PC-9 (cell line): ENCODE data around the gene PAX4. TPM values are rescaled to one million over a fixed set of nuclear protein-coding genes. Genes with fewer than 3 reads are reported as not detected.

Experiments used
- BruUV-seq: library from RNA; stranded (reverse); fragments of 400-500 nt; replicated peaks from 2 replicates; lab custom pipeline; 2021; lab: Mats Ljungman, UMichigan
- CTCF ChIA-PET: fragments of 300-600 bp; sonication (Branson Sonifier 250); formaldehyde crosslinking; loops from one replicate; lab custom pipeline; 2022; ENCODE audit warnings: antibody characterized with exemption; lab: Charles Lee
- POLR2A ChIA-PET: fragments of 300-600 bp; sonication (Branson Sonifier 250); formaldehyde crosslinking; loops from one replicate; lab custom pipeline; 2022; ENCODE audit warnings: antibody characterized with exemption; ENCODE audit not compliant: unreplicated experiment; lab: Charles Lee
- DNase-seq, 2 experiments: peaks; one replicate each; pipeline versions ENCODE4 v3.0.0 to v3.0.0-alpha.2; 2015 to 2022; ENCODE audit warnings: mixed read lengths in 1 of 2
- H2AFZ ChIP-seq: fragments of 200-600 bp; sonication (generic); 2 replicates; pipeline ENCODE4 v1.8.1; 2017; ENCODE audit warnings: antibody characterized with exemption
- H3F3A ChIP-seq: fragments of 200-600 bp; sonication (generic); 2 replicates; pipeline ENCODE4 v1.8.1; 2017; ENCODE audit warnings: antibody characterized with exemption, mild to moderate bottlenecking, low read depth; ENCODE audit not compliant: insufficient read depth
- H3K27ac ChIP-seq: fragments of 200-600 bp; sonication (generic); 2 replicates; pipeline ENCODE4 v1.6.1; 2016; ENCODE audit warnings: mixed run types
- H3K27me3 ChIP-seq: fragments of 200-600 bp; sonication (generic); 2 replicates; pipeline ENCODE4 v1.6.1; 2016; ENCODE audit warnings: low read depth, mixed run types; ENCODE audit not compliant: insufficient read depth
- H3K36me3 ChIP-seq: fragments of 200-600 bp; sonication (generic); 2 replicates; pipeline ENCODE4 v1.6.1; 2016; ENCODE audit warnings: low read depth, mixed run types
- H3K4me1 ChIP-seq: fragments of 200-600 bp; sonication (generic); replicated peaks from 2 replicates; pipeline ENCODE4 v1.6.1; 2016; ENCODE audit warnings: mixed run types; ENCODE audit not compliant: insufficient read depth
- H3K4me2 ChIP-seq: fragments of 200-600 bp; sonication (generic); 2 replicates; pipeline ENCODE4 v1.6.1; 2017; ENCODE audit warnings: mixed run types
- H3K4me3 ChIP-seq: fragments of 200-600 bp; sonication (generic); 2 replicates; pipeline ENCODE4 v1.6.1; 2016; ENCODE audit warnings: mixed run types
- H3K79me2 ChIP-seq: fragments of 200-600 bp; sonication (generic); 2 replicates; pipeline ENCODE4 v1.6.1; 2017; ENCODE audit warnings: low read depth, mixed run types
- H3K9me2 ChIP-seq: fragments of 200-600 bp; sonication (generic); 2 replicates; pipeline ENCODE4 v1.8.1; 2017; ENCODE audit warnings: mild to moderate bottlenecking; ENCODE audit not compliant: insufficient read depth
- H3K9me3 ChIP-seq: fragments of 200-600 bp; sonication (generic); 2 replicates; pipeline ENCODE4 v1.8.1; 2016; ENCODE audit warnings: low read depth; ENCODE audit not compliant: insufficient read depth
- H4K20me1 ChIP-seq: fragments of 200-600 bp; sonication (generic); 2 replicates; pipeline ENCODE4 v1.8.1; 2017; ENCODE audit not compliant: insufficient read depth
- CTCF ChIP-seq: fragments of 200-600 bp; sonication (generic); conservative IDR thresholded peaks from 2 replicates; pipeline ENCODE4 v1.6.1; 2017; ENCODE audit warnings: mixed run types, antibody characterized with exemption, mild to moderate bottlenecking, moderate library complexity
- EZH2 ChIP-seq: fragments of 200-600 bp; sonication (generic); IDR thresholded peaks from 2 replicates; pipeline ENCODE4 v1.8.0; 2017; ENCODE audit warnings: antibody characterized with exemption, low read depth
- intact Hi-C: fragments of 100-400 bp; cut with micrococcal nuclease; formaldehyde crosslinking; loops from one replicate; pipeline ENCODE4 v1.10.0; 2022; ENCODE audit not compliant: unreplicated experiment
- total RNA-seq: library from RNA; stranded (reverse); gene quantifications from 2 replicates; pipeline ENCODE4 v1.2.3, GENCODE V29; 2021

PAX4 gene
- total RNA-seq, 1 experiment from 2014 or later = not detected

- Histone ChIP-seq H3K9me3 (no peaks in the 10 kb centered on the region), H3K79me2 (peaks cover 87% of the 10 kb centered on the region), H4K20me1 (peaks cover 72% of the 10 kb centered on the region), H3F3A (no peaks in the 10 kb centered on the region; the same call in 1 of the 2 replicates), H2AFZ (no peak overlapping the region), H3K27me3 (no peaks in the 10 kb centered on the region), H3K36me3 (peaks cover 26% of the 10 kb centered on the region), H3K9me2 (no peaks in the 10 kb centered on the region), H3K4me3 (no peak overlapping the region), H3K4me1 (peaks cover 27% of the 10 kb centered on the region), H3K27ac (no peak overlapping the region), H3K4me2 (peak overlapping the region; percentile 87)
- no peak for DNase-seq
- intact Hi-C loops = no loop called here
- ChIA-PET POLR2A (interaction anchor here (0.5 kb wide), 1 partner anchor 100 kb away, joined by 3 read pairs; no protein-coding TSS in a partner anchor), CTCF (no interaction called here)
- no TSS peak for BruUV-seq
- TF ChIP-seq EZH2 (no peak), CTCF (no peak)
These were observed 37.8 kb upstream of the PAX4 start for GRCh38 chr7:127655720-127656119.

GRCh38 chr7:127654404-127655394 is 36.8 kb upstream of the PAX4 start:
- H4K20me1 ChIP-seq = peaks cover 61% of the 10 kb centered on the region

More at GRCh38 chr7:127654404-127655394, 36.8 kb upstream of the PAX4 start:
- Histone ChIP-seq H3K9me2 (no peaks in the 10 kb centered on the region), H3K4me3 (peak overlapping the region; percentile 86; the same call in 1 of the 2 replicates), H2AFZ (no peak overlapping the region), H3K36me3 (peaks cover 26% of the 10 kb centered on the region), H3K27ac (no peak overlapping the region), H3K4me2 (peak overlapping the region; percentile 87), H3K27me3 (no peaks in the 10 kb centered on the region), H3F3A (no peaks in the 10 kb centered on the region; the same call in 1 of the 2 replicates), H3K79me2 (peaks cover 77% of the 10 kb centered on the region), H3K9me3 (no peaks in the 10 kb centered on the region), H3K4me1 (peaks cover 27% of the 10 kb centered on the region)
- no peak for DNase-seq
- POLR2A ChIA-PET = interaction anchor here (0.7 kb wide), 1 partner anchor 560 kb away, joined by 3 read pairs; no protein-coding TSS in a partner anchor
- CTCF ChIA-PET = no interaction called here
- no TSS peak for BruUV-seq
- TF ChIP-seq EZH2 = no peak
- TF ChIP-seq CTCF = no peak
- intact Hi-C loops = loop anchor here (5.0 kb wide), 1 partner anchor 262 kb away; the partner anchor contains the start of gene ZNF800
